NCI-H460 (cell line): Measurements from ENCODE around the gene OR5K2. TPM values are rescaled to one million over a fixed set of nuclear protein-coding genes. Genes with fewer than 3 reads are reported as not detected.

Source experiments
- DNase-seq: peaks from one replicate; pipeline ENCODE4 v3.0.0-alpha.2; 2016; ENCODE audit warnings: low read depth; ENCODE audit errors: extremely low read depth
- total RNA-seq: library from RNA; depleted of rRNA; stranded (reverse); fragments of >200 nt; shearing (Covaris generic); gene quantifications from 2 replicates; pipeline ENCODE4 v1.2.3, GENCODE V29; 2014

Gene OR5K2
- total RNA-seq, 1 experiment from 2014 or later = not detected

DNA sequence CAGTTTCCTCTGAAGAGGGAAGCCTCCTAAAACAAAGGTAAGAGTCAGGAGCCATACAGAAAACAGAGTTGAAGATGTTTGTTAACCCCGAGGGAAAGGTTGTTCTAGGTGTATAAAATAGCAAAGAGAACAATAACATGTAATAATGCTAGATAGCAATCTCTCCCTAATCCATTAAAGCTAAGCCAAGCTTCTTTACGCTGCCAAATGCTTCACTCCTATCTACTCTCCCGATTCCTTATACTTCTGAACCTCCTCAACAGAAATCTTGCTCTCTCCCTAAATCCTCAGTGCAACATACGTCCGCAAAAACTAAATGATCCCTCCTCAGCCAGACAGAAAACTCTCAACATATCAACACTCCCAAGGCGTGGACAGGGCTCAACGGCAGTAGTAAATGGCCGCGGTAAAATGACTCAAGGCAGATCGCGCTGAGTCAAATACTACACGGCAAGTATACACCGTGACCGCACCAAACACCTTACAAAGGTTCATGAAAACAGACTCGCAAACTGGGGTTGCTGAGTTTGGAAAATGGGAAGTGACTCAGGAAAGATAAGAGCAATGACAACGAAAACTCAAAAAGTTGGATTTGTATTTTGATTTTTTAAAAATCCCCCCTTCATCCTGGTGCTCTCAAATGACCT, 24.5 kb downstream of the OR5K2 start:
- DNase-seq = peak; percentile 28

DNA sequence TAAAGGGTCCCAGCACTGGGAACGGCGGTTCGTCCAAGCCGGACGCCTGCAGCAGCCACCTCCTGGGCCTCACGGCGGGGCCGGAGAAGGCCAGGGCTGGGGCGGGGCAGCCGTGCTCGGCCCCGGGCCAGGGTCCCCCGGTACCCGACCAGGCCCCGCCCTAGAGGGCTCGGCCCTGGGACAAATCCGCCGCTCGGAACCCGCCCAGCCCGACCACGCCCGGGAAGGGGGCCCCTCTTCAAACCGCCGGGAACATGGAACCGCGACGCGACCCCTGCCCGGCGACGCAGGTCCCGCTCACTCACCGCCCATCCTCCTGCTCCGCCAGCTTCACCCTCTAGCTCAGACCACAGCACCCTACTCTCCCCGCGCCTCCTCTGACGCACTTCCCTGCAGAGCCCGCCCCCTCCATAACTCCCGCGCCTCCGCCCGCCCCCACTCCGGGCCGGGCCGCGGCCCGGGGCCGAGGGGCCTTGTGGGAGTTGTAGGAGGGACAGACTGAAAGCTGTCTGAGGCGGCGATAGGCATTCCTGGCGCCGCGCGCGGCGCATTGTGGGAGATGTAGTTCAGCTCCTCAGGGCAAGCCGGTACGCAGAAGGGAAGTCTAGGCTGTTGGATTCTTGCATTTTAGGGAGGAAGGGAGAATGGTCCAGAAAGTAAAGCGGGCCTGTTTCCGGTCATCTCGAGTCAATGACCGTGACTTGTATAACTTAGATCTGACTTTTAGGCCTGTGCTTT, 25.2 kb downstream of the OR5K2 start, which contains the start of gene CLDND1:
CLDND1 (minus strand) TSS at position 359 of the 738 bp plus-strand sequence. CDS start 1,478 bp downstream, outside the sequence.
- DNase-seq = peak; percentile 90

DNA sequence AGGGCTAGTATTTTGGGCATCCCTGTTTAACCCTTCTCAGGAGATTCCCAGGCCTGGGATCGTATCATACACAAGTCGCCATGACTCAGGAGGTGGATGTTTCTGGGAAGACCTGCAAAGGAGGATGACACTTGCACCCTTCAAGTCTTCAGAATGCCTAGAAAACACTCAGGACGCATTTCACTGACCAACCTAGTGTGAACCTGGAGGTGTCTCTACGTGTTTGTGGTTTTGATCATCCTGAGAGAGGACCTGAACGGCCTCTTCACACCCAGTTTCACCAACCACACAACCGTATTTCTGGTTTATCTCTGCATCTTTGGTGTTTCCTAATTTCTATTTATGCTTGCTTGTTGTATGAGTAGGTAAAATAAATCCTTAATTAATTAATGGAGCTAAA, 28.0 kb downstream of the OR5K2 start:
- DNase-seq = no peak

DNA sequence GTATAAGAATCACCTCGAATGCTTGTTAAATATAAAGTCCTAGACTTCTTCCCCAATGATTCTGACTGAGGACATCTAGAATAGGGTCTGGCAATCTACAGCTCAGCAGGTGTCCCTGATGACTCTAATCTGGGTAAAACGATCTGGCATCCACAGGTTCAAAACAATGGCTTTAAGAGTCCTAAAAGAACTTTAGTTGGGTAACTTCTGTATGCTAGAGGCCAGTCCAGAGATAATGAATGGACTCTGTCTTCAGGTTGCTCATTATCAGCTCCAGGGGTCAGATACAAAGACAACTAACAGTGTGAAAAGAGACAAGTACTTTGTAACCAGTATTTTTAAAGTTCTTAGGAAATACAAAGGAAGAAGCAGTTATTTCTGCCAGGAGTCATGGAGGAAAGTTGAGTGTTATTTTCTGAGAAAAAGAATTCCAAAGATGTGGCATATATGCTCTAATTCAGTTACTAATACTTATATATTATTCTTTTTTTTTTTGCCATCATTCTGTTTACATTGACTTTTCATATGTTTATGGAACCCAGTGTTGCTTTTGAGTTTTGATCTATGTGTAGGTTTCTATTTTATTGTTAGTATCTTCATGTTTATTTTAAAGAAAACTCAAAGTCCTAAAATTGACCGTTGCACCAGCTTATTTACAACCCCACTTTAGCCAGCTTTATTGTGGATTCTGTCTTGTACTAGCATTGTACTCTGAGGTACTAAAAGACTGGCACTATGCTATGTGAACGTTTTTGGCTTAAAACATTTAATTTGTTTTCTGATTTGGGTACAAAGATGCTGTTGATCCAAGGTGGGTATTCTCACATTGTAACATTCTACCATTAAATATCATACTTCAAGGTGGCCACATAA, 31.2 kb downstream of the OR5K2 start:
- DNase-seq = no peak

DNA sequence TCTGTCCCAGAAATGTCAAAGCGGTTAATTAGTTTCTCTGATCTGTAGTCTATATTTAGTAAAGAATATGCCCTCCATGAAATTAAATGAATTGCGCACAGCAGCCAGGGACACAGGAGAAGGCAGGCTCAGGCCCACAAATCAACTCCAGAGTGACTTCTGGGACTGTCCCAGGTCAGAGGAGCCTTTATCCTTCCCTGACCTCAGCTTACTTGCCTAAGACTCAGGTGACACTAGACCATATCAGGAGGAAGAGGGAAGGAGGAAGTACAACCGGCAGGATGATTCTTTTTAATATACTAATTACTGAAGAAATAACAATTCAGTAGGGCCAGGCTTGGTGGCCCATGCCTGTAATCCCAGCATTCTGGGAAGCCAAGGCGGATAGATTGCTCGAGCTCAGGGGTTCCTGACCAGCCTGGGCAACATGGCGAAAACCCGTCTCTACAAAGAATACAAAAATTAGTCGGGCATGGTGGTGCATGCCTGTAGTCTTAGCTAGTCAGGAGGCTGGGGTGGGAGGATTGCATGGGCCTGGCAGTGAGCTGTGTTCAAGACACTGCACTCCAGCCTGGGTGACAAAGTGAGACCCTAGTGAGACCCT, 32.5 kb downstream of the OR5K2 start:
- no peak for DNase-seq

DNA sequence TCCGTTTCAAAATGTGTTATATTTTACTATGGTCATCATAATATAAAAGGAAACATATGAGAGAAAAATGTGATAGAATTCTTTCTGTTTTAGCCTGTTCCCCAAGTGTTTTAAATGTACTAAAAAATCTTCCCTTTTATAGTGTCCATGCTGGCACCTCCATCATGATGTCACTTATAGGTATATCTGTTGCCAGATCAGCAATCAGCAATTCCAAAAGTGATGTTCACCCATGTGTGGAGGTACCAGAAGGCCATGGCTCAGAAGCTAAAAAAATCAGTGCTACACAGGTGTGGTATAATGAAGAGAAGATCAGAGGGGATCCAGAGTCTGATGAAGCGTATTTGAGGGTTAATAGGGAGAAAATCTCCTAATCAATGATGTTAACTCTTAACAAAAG, 33.2 kb downstream of the OR5K2 start:
- DNase-seq = no peak

DNA sequence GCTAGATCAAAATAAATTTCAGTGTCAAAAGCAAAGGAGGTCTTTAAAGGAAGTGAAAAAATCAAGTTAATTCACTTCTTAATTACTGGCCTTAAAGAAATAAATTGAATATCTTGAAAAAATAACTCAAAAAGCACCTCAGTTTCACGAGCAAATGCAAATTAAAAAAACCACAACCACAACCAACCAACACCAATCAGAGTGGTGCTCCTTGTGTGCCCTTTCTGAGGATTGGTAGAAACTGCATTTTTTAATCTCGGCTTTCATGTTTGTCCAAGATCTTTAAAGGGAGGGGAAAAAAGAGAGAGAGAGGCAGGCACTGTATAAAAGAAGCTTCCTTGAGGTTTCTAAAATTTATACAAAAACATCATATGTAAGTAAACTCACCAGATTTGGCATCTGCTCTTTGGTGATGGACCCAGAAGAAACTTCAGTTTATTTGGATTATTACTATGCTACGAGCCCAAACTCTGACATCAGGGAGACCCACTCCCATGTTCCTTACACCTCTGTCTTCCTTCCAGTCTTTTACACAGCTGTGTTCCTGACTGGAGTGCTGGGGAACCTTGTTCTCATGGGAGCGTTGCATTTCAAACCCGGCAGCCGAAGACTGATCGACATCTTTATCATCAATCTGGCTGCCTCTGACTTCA, 34.3 kb downstream of the OR5K2 start, which contains the start of gene GPR15:
GPR15 (plus strand) TSS at position 357 of the 653 bp plus-strand sequence; CDS start at position 413, 56 bp downstream.
- DNase-seq = no peak

DNA sequence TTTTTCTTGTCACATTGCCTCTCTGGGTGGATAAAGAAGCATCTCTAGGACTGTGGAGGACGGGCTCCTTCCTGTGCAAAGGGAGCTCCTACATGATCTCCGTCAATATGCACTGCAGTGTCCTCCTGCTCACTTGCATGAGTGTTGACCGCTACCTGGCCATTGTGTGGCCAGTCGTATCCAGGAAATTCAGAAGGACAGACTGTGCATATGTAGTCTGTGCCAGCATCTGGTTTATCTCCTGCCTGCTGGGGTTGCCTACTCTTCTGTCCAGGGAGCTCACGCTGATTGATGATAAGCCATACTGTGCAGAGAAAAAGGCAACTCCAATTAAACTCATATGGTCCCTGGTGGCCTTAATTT, 34.8 kb downstream of the OR5K2 start:
- DNase-seq = no peak

DNA sequence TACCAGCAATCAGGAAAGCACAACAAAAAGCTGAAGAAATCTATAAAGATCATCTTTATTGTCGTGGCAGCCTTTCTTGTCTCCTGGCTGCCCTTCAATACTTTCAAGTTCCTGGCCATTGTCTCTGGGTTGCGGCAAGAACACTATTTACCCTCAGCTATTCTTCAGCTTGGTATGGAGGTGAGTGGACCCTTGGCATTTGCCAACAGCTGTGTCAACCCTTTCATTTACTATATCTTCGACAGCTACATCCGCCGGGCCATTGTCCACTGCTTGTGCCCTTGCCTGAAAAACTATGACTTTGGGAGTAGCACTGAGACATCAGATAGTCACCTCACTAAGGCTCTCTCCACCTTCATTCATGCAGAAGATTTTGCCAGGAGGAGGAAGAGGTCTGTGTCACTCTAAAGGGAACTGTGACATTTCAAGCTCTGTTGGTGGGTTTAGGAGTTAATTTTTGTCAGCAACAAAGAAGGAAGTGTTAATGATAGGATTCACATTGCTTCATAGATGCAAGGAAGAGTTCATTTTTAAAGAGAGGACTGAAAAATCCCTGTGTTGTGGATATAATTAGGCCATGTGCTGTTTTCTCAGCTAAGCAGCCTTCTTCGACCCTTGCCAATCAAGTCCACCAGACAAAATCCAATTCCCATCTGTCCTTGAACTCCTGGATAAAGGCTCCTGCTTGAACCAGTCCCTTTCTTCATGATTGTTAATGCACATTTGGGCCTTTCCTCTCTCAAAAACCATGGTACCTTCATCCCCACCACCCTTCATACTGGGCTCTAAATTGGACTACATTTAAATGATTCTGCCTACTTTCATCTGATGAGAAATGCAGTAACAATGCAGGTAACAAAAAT, 35.5 kb downstream of the OR5K2 start:
- no peak for DNase-seq

DNA sequence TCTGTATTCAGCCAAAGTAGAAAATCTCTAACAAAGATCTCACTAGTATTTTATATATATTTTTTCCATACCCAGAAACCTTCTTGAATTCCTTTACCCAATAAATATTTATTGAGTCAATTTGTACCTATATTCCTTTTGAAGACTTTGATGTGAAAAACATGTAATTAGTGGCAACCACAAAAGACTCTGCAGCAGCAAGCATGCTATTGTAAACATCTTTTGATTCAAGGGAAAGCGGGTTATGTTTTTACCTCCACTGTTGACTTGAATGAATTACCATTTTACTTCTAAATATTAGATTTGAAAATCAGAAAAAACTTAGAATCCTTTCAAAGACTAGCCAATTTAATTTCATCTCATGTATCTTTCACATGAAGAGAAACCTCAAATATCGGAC, 36.7 kb downstream of the OR5K2 start:
- DNase-seq = no peak

DNA sequence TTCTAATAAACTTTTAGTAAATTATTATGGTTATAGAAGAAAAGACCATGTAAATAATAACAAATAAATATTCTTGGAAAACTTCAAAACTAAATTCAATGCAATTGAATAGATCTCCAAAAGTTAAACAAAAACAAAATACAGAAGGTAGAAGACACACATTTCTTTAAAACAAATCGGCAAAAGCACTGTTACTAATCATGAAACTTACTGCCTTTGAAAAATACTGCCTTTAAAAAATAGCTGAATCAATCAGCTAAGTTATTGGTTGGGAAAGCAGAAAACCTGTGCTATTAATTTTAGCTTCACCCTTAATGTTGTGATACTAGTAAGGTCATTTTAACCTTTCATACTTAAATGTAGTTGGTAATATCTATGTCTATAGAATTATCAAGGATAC, 37.3 kb downstream of the OR5K2 start:
- no peak for DNase-seq

DNA sequence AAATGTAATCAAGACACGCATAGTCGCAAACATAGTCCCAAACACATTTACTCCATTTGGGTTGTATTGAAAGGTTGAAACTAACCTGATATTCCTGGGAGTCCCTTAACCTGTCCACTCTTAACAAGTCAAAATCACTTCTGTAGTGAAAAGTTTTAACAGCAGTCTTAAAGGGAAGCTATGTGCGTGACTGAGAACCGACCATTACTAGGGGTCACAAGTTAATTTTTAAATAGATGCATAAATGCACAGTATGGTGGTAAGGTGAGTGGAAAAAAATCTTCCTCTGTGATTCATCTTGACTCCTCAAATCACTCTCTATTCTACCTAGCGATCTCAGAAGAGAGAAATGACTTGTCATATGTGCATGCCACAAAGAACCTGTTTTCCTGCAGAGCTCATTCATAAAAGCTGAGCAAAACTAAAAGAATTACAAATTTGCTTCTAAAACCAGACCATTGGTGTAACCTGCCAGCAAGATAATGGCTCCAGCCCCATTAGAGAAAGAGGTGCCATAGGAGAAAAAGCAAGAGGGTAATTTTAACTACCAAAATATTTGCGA, 39.1 kb downstream of the OR5K2 start:
- no peak for DNase-seq

DNA sequence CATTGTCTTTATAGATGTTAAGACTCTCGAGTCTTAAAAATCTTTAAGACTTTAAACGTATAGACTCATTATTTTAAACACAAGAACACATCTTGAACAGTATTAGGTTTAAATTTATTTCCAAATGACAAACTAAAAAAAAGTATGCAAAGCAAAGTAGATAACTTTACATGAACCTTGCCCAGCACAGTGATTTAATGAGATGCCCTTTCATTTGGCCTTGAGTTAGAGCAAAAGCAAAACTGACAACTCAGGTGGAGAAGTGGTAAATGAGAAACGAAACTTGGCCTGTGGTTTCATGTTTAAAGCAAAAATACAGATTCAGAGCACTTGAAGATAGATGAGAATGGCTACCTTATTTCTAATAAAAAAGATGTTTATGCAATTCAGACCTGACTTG, 42.9 kb downstream of the OR5K2 start:
- no peak for DNase-seq

DNA sequence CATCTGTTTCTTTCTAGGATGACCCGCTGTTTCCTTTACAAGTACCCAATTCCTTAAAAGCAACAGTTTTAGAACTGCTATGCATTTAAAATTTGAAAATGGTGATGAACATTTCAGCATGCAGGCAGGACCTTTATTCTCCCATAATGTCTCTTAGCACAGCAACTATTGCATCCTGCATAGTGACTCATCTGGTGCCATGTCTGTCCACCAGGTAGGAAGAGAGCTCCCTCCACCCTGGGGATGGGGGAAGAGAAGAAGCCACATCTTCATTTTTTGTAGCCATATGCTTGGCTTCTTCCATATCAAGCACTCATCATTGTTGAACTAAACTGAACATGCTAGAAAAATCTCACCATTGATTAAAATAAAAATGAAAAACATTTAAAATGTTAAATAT, 44.2 kb downstream of the OR5K2 start:
- no peak for DNase-seq

DNA sequence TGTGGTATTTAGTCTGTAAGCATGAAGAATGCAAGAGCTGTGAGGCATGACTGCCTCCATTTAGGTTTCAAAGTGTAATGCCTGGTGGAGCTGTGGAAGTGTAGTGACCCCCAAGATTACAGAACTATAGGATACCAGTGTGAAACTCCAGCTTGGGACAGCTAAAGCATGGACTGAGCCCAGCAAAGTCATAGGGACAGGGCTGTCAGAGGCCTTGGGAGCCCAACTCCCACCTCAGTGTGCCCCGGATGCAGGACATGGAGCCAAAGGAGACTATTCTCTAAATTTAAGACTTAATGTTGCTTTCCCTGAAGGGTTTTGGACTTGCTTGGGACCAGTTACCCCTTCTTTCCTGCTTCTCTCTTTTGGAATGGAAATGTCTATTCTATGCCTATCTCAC, 45.1 kb downstream of the OR5K2 start:
- no peak for DNase-seq

DNA sequence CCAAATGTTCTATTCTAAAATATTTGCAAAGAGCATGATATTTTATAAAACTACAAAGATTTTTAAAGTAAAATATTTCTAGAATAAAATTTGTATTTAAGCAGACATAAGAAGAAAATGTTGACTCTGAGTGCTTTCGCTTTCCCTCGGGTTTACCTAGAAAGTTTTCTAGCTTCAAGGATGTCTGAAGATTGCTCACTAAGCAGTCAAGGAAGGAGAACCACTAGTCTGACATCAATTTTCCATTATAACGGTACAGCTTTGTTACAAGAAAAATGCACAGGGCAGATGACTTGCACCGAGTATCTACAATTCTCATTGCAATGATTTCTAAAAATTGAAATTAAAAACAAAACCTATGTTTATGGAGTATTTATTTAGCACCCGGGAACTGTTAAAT, 48.5 kb downstream of the OR5K2 start:
- no peak for DNase-seq
